GM19467 (cell line): Measurements from ENCODE around the gene ELOA.

ENCODE experiments used
- ATAC-seq: cut with Tn5 transposase; IDR thresholded peaks from one replicate; pipeline ENCODE4 v1.9.1; 2021; ENCODE audit warnings: mild to moderate bottlenecking, moderate library complexity; ENCODE audit not compliant: unreplicated experiment

ELOA gene, protein sequence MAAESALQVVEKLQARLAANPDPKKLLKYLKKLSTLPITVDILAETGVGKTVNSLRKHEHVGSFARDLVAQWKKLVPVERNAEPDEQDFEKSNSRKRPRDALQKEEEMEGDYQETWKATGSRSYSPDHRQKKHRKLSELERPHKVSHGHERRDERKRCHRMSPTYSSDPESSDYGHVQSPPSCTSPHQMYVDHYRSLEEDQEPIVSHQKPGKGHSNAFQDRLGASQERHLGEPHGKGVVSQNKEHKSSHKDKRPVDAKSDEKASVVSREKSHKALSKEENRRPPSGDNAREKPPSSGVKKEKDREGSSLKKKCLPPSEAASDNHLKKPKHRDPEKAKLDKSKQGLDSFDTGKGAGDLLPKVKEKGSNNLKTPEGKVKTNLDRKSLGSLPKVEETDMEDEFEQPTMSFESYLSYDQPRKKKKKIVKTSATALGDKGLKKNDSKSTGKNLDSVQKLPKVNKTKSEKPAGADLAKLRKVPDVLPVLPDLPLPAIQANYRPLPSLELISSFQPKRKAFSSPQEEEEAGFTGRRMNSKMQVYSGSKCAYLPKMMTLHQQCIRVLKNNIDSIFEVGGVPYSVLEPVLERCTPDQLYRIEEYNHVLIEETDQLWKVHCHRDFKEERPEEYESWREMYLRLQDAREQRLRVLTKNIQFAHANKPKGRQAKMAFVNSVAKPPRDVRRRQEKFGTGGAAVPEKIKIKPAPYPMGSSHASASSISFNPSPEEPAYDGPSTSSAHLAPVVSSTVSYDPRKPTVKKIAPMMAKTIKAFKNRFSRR

DNA sequence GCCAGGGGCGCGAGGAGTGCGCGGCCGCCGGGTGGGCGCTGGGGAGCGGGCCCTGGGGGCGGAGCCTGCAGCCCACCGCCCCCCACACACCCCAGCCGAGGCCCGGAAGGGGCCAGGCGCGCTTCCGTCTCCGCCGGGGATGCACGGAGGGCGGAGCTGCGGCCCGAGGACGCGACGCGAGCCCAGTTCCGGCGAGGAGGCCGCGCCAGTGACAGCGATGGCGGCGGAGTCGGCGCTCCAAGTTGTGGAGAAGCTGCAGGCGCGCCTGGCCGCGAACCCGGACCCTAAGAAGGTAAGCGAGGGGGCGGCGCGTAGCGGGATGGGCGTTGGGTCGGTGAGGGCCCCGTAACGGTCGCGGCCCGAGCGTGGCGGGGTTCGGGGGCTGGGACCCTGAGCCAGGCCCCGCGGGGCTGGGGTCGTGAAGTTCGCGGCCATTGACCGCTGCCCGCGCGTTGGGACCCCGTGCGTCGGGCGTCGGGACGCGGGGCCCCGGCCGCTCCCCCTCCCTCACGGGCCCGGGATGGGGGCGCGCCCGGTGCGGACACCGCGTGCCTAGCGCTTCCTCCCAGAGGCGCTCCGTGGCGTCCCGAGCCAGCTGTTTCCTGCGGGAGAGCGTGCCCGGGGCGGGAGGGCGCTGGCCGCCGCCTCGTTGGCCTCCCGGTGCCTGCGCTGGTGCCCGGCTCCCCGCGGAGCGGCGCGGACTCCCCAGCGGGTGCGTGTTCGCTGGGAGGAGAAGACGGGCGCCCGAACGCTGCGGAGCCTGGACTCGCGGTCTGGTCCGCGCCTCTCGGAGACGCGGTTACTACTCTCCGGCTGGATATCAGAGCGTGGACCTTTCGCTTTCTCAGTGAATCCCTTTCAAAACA lies at the start of gene ELOA:
ELOA (plus strand) TSS at position 185 of the 866 bp plus-strand sequence; CDS start at position 218, 33 bp downstream.
- peak; percentile 79 for ATAC-seq

DNA sequence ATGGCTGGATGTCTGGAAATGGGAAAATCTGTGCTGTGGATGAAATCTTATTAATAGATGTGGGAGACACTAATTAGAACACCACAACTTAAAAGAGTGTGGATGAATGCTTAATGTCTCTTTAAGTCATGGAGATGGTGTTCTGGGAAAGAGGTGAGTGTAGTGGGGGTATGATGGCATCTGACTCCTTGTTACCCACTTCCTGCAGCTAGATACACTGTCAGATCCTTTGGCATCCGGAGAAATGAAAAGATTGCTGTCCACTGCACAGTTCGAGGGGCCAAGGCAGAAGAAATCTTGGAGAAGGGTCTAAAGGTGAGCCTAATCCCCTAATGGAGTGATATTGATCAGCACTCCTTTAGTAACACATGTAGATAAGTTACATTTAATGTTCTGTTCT lies 49.7 kb upstream of the ELOA start:
- no peak for ATAC-seq

DNA sequence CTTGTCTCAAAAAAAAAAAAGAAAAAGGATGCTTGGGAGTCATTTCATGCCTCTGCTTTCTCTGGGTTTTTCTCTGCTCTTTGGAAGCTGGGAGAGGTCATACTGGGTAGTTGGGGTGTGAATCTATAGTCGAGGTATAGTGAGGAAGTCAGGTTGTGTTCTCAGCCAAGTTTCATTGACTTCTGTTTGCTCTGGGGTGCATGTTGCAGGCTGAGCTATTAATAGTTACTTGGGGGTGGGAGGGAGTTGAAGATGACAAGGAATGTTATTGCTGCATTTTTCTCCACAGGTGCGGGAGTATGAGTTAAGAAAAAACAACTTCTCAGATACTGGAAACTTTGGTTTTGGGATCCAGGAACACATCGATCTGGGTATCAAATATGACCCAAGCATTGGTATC lies 48.9 kb upstream of the ELOA start:
- ATAC-seq = no peak

DNA sequence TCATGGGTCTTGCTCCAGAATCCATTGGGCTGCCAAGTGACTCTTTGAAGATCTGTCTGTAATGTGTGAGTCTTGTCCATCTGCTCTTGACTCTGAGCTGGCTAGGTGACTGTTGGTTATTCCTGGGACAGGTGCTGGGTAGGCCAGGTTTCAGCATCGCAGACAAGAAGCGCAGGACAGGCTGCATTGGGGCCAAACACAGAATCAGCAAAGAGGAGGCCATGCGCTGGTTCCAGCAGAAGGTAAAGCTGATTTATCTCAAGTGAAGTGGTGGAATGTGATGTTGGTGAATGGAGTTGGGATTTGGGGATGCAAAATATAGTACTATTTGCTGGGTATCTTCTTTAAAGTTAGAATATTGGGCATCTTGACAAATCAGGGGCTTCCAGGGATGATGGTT lies 47.6 kb upstream of the ELOA start:
- no peak for ATAC-seq

DNA sequence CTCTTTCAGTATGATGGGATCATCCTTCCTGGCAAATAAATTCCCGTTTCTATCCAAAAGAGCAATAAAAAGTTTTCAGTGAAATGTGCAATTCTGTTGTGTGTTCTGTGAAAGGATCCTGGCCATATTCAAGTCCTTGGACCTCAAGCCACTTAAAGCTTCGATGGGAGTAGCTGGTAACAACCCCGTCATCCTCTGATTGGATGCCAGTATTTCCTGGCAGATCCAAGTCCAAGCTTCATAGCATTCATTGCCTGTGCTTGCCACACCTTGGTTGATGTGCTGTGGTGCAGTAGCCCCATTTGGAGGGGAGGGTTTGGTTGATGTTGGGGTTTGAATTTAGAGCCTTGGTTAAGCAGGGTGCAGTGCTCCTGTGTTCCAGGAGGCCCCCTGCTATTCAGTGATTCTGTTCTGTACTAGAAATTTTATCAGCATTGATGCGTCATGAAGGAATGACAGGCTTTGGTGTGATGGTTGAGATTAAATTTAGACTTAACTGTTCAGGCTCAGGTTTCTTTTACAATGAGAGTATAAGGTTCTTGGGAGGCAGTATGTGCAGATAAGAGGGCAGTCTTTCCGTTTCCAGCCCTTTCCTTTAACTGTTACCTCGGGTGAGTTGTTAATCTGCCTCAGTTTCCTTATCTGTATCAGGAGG lies 46.8 kb upstream of the ELOA start:
- ATAC-seq = no peak

DNA sequence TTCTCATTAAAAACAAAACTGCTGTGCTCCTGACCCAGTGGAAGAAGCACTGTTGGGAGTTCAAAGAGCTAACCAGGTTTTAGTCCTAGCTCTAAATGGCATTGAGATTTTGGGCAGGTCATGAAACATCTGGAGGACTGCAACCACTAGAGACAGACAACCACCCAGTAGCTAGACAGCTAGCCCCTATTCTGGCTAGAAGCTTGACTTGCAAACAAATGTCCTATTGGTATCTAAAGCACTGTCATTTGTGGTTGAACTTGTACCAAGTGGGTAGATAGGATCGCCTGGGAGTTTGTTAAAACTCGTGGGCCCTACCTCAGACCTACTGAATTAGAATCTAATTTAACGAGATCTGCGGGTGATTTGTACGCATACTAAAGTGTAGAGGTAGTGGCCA lies 44.8 kb upstream of the ELOA start:
- ATAC-seq = no peak

DNA sequence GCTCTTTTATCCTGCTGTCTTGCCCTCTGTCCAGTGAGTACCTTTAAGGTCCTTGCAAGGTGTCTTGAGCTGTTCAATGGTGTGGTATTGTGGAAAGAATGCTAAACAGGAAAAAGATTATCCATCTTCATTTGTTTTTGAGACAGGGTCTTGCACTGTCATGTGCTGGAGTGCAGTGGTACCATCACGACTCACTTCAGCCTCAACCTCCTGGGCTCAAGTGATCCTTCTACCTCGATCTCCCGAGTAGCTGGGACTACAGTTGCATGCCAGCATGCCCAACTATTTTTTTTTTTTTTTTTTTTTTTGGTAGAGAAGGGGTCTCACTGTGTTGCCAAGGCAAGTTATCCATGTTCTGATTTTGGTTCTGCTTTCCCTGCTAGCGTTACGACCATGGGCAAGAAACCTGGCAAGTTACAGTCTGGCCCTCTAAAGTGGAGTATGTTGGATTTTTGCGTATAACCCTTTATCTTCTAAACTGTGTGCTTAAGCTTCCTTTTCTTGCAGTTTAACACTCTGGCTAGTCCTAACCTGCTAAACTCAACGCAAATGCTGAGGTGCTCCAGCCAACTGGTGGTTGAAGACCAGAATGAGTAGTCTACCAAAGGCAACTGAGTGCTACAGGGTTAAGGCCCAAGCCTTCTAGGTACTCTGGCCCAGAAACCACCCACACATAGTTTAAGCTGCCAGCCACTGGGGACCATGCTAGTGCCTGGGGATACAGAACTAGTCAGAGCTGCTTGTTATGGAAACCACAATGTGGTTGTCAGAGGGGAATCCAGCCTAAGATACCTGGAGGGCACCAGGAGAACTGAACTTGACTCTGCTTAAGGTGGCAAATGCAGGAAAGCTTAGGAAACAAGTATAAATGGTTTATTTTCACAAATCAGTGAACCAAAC lies 43.7 kb upstream of the ELOA start:
- ATAC-seq = no peak

DNA sequence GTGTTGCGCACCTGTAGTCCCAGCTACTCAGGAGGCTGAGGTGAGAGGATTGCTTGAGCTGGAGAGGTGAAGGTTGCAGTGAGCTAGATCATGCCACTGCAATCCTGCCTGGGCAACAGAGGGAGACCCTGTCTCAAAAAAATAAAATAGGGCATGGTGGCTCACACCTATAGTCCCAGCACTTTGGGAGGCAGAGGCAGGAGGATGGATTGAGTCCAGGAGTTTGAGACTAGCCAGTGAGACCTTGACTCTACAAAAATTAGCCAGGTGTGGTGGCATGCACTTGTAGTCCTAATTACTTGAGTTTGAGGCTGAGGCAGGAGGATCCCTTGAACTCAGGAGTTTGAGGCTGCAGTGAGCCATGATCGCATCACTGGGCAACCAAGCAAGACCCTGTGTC lies 42.0 kb upstream of the ELOA start:
- no peak for ATAC-seq

DNA sequence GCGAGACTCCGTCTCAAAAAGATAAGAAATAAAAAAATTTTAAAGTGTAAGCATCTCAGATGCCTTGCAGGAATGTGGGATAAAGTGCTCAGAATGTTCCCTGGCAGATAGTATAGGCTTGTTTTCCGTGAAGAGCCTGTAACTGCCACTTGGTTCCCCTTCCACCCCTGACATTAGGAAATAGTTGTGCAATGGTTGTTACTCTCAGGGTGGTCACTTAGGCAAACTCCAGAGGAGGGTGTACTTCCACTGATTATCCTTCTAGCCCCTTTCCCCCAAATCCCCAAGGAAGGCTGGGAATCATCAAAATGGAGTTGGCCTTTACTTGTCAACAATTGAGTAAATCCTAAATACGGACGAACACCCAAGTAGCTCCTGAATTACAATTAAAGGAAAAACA lies 41.3 kb upstream of the ELOA start:
- ATAC-seq = no peak

DNA sequence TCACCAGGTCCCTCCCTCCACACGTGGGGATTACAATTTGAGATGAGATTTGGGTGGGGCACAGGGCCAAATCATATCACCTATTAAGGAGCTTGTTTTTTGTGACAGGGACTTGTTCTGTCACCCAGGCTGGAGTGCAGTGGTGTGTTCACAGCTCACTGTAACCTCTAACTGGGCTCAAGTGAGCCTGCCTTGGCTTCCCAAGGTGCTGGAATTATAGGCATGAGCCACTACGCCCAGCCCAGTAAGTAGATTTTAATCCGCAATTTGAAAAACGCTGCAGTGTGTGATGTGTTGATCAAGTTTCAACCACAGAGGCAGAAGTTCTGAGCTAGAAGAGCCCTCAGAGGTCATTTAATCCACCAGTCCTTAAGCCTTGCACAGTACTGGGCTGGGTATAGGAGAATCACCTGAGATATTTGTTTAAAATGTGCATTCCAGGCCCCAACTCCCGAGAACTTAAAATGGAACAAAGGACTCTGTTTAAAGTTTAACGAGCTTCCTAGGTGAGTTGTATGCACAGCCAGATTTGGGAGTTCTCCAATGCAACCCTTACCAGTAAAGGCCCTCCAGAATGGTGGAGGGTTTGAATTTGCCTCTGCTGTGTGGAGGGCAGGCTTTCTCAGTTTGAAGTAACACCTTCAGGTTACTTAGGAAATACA lies 38.3 kb upstream of the ELOA start:
- ATAC-seq = no peak

DNA sequence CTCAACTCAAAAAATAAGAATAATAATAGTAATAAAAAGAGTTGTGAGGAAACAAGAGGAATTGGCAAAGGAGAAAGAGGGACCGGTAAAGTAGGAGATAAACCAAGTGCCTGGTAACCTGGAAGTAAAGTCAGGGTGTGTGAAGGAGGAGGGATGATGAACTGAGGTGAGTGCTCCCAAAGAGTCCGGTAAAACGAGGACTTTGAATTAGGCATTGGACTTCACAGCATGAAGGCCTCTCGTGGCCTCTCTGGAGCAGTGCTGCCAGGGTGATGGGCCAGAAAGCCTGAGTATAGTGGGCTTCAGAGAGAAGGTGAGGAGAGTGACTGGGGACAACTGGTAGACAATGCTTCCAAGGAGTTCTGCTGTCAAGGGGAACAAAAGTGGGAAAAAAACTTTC lies 34.0 kb upstream of the ELOA start:
- ATAC-seq = no peak

DNA sequence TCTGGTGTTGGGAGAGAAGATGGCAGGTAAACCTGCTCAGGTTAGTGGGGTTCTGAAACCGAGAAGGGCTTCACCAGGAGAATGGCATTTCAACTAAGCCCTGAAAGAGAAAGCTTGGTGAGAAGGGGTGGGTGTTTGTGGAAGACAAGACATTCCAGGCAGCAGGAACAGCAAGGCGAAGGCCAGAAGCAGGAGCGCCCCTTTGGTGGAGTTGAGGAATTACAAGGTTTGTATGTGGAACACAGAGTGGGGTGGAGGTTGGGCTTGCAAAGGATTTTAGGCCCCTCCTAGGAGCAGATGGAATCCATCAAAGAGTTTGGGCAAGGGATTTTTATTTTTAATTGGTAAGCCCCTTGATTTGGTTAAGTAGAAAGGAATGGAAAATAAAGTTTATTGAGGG lies 24.8 kb upstream of the ELOA start:
- no peak for ATAC-seq

DNA sequence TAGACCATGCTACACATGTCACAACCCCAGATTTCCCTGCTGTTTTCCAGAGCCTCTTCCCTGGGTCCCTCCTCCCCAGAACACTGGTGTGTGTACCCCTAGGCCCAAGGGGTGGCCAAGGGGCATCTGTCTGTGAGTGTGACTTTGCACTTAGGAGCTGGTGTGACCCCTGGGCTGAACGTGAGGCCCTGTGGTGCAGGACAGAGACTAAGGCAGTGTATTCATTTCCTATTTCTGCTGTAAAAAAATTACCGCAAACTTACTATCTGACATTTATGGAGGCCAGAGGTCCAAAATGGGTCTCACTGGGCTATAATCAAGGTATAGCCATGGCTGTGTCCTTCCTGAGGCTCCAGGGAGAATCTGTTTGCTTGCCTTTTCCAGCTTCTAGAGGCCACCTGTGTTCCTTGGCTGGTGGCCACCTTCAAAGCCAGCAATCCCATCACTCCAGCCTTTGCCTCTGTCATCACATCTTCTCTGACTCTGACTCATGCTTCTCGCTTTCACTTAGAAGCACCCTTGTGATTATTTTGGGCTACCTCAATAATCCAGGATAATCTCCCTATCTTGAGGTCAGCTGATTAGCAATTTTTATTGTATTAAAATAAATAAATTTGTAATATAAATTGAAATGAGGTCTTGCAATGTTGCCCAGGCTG lies 24.0 kb upstream of the ELOA start:
- ATAC-seq = no peak

DNA sequence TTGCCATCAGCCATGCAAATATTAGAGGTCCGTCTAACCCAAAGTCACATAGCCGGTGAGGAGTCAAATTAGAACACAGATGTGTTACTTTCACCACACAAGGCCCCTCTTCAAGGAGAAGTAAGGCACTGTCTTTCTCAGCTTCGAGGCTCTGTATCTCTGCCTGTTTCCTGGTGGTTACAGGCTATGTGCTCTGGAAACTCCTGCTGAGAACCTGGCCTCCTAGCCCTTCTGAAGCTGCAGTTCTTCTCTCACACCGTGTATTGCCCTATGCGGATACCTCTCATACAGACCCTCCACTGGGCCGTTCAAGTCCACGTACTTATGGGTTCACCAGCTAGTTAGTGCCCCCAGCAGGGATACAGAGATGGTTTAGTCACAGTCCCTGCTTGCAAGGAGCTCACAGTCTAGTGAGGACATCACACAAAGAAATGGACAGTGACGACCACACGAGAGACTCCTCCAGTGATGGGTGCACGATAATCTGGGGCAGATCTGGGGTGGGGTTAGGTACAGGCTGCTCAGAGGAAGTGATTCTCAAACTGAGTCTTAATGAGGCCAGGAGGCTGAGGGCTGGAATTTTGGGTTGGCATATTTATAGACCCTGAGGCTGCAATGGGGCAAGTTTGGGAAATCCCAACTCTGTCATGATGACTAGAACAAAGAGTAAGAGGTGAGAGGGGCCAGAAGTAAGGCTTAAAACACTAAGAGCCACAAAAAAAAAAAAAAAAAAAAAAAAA lies 22.8 kb upstream of the ELOA start:
- ATAC-seq = peak; percentile 52

DNA sequence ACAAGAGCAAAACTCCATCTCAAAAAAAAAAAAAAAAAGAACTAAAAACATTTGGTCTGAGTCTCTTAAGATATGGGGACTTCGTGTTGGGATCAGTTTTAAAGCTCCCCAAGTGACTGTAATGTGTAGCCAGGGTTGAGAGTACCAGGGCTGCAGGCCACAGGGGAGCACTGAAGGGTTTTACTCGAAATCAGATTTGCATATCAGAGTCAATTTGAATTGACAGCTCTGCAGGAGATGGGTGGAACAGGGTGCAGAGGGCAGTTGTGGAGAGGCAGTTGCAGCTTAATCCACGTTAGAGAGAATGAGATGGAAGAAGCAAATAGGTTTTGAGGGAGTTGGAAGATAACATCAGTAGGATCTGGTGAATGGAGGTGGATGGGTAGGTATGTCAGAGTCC lies 20.6 kb upstream of the ELOA start:
- ATAC-seq = no peak

DNA sequence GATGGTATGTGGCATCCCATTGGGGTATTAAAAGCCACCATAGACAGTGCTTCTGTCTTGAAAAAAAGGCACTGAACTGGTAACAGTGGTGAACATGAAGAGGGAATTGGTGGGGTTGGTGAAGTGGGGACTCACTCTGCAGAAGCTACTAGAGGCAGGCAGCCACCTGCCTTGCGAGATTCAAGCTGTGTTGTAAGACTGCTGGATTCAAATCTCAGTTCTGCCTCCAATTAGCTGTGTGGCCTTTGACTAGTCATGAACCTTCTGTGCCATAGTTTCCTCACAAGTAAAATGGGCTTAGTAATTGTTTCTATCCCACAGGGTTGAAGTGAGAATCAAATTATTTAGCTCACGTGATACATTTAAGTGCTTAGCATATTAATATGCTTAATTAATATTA lies 16.6 kb upstream of the ELOA start:
- ATAC-seq = no peak

DNA sequence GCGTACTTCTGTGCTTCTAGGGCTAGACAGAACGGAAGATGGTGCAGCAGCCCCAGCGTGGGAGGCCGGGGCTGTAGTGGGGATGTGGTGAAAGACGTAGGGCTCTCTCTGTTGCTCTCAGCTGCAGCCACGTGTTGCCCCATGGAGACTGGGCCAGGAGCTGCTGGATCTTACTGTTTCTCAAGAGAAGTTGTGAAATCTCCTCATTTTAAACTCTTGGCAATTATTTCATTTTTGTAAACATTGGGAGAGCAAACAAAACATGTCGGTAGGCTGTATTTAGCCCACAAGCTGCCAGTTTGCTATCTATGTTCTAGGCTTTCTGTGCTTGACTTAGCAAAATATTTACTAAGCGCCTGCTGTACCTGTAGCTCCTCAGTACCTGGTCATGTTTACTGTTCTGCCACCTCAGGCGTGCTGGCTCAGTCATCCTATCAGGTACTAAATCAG lies 15.9 kb upstream of the ELOA start:
- no peak for ATAC-seq
